AG04449 (cell line): ENCODE measurements around the gene FOXD2.

Source experiments
- CTCF ChIA-PET: fragments of 350-600 bp; formaldehyde crosslinking; extraction: SDS; loops from one replicate; lab custom pipeline; 2021; ENCODE audit warnings: antibody characterized with exemption; lab: Yijun Ruan, JAX
- POLR2A ChIA-PET: fragments of 400-600, 350-600 bp; formaldehyde crosslinking; extraction: SDS; loops from one replicate; lab custom pipeline; 2020; ENCODE audit warnings: antibody characterized with exemption, inconsistent platforms; lab: Yijun Ruan, JAX
- DNase-seq: peaks from one replicate; pipeline ENCODE4 v3.0.0-alpha.2; 2010; ENCODE audit warnings: low read depth, low spot score
- H3K4me3 ChIP-seq: 2 replicates; pipeline ENCODE4 v1.5.1; 2011; ENCODE audit warnings: low read depth, mild to moderate bottlenecking, control low read depth, low read length
- CTCF ChIP-seq: IDR thresholded peaks from one replicate; pipeline ENCODE4 v1.5.1; 2011; ENCODE audit warnings: mild to moderate bottlenecking, moderate library complexity, low read length, control low read depth, inconsistent platforms; ENCODE audit not compliant: insufficient read depth; ENCODE audit errors: missing control alignments

The FOXD2 gene

GRCh38 chr1:47396671-47397196 is 41.1 kb upstream of the FOXD2 start:
- no peak overlapping the region for H3K4me3 ChIP-seq
- no peak for DNase-seq
- TF ChIP-seq CTCF: no peak
- CTCF ChIA-PET: interaction anchor here (1.4 to 19.0 kb wide), 5 partner anchors 7 to 330 kb away, joined by 3 to 535 read pairs (median 24); partner anchors contain the start of gene FOXD2
- POLR2A ChIA-PET: no interaction called here

GRCh38 chr1:47399138-47399845 is 38.6 kb upstream of the FOXD2 start:
- no peak for DNase-seq
- no peak overlapping the region for H3K4me3 ChIP-seq
- TF ChIP-seq CTCF: no peak
- CTCF ChIA-PET: interaction anchor here (1.4 to 7.4 kb wide), 3 partner anchors 9 to 207 kb away, joined by 3 to 57 read pairs (median 5); no protein-coding TSS in a partner anchor
- POLR2A ChIA-PET: no interaction called here

GRCh38 chr1:47399846-47400155 is 38.0 kb upstream of the FOXD2 start:
- ChIA-PET POLR2A (no interaction called here), CTCF (interaction anchor here (1.4 to 7.4 kb wide), 3 partner anchors 10 to 208 kb away, joined by 3 to 57 read pairs (median 5); no protein-coding TSS in a partner anchor)
- H3K4me3 ChIP-seq: no peak overlapping the region
- no peak for DNase-seq
- TF ChIP-seq CTCF: no peak

GRCh38 chr1:47401761-47402160 is 36.1 kb upstream of the FOXD2 start:
- POLR2A ChIA-PET: no interaction called here
- TF ChIP-seq CTCF: no peak

GRCh38 chr1:47402591-47402990 is 35.3 kb upstream of the FOXD2 start:
- POLR2A ChIA-PET: no interaction called here

More at GRCh38 chr1:47401761-47402160, 36.1 kb upstream of the FOXD2 start:
- CTCF ChIA-PET: interaction anchor here (0.9 to 7.4 kb wide), 8 partner anchors 9 to 209 kb away, joined by 3 to 57 read pairs (median 4); partner anchors contain the start of gene FOXD2
- DNase-seq: no peak
- no peak overlapping the region for H3K4me3 ChIP-seq

More at GRCh38 chr1:47402591-47402990, 35.3 kb upstream of the FOXD2 start:
- DNase-seq: no peak
- no peak for TF ChIP-seq CTCF
- no peak overlapping the region for H3K4me3 ChIP-seq
- CTCF ChIA-PET: interaction anchor here (1.4 to 7.4 kb wide), 6 partner anchors 9 to 335 kb away, joined by 3 to 57 read pairs (median 4); no protein-coding TSS in a partner anchor
